ENCODE results near the gene TRAF2.

The TRAF2 gene

DNA sequence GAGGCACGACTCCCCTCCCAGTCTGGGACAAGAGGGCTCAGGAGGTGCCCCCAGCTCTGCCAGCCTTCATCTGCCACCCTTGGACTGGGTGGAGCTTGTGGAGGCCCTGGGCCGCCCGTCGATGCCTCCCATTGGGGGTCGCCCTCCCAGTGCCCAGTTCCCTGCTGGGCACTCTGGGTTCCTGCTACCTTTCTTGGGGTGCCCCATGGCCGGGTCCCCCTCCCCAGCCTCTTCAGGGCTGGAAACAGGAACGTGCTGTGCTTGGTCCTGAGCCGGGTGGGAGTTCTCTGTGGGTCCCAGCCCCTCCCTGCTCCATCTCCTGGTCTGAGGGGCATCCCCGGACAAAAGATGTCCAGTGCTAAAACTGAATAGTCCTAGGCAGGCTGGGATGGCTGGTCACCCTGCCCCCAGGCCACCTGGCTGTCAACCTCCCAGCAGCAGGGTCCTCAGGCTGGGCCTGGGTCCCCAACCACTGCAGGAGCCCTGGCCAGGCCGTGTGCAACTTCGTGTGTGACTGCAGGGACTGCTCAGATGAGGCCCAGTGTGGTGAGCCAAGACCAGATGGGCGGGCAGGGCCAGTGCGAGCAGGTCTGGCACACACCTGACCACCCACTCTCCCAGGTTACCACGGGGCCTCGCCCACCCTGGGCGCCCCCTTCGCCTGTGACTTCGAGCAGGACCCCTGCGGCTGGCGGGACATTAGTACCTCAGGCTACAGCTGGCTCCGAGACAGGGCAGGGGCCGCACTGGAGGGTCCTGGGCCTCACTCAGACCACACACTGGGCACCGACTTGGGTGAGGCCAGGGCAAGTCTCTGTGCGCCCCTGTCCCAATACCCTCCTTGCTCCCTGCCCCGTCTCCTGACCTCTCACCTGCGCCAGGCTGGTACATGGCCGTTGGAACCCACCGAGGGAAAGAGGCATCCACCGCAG, 33.4 kb upstream of the TRAF2 start:
- ATAC-seq: no peak
- TF ChIP-seq ZNF70 (CRISPR knock-in tag; IDR thresholded peaks at IDR 0.05) (no peak), SNAI2 (CRISPR knock-in tag; IDR thresholded peaks at IDR 0.05) (no peak), ZFP30 (CRISPR knock-in tag; IDR thresholded peaks at IDR 0.05) (no peak)

- ATAC-seq: no peak
- TF ChIP-seq ZNF8 (CRISPR knock-in tag; IDR thresholded peaks at IDR 0.05): no peak
- TF ChIP-seq ZC3H10 (CRISPR knock-in tag; IDR thresholded peaks at IDR 0.05): no peak
- TF ChIP-seq BACH2 (CRISPR knock-in tag; IDR thresholded peaks at IDR 0.05; ENCODE audit: borderline replicate concordance): no peak
- no peak for TF ChIP-seq TCF4 (CRISPR knock-in tag; IDR thresholded peaks at IDR 0.05; ENCODE audit: borderline replicate concordance)
- TF ChIP-seq POU6F1 (CRISPR knock-in tag; IDR thresholded peaks at IDR 0.05; ENCODE audit: borderline replicate concordance, low read depth): no peak
- TF ChIP-seq SNAI2 (CRISPR knock-in tag; IDR thresholded peaks at IDR 0.05): no peak
- TF ChIP-seq GLIS3 (CRISPR knock-in tag; IDR thresholded peaks at IDR 0.05): no peak
- TF ChIP-seq OSR1 (CRISPR knock-in tag; IDR thresholded peaks at IDR 0.05): no peak
- TF ChIP-seq ARNTL (CRISPR knock-in tag; IDR thresholded peaks at IDR 0.05; ENCODE audit: borderline replicate concordance, low read depth): no peak
- no peak for TF ChIP-seq ISL1 (CRISPR knock-in tag; IDR thresholded peaks at IDR 0.05)
- TF ChIP-seq ZNF70 (CRISPR knock-in tag; IDR thresholded peaks at IDR 0.05): no peak
- TF ChIP-seq ZFP3 (CRISPR knock-in tag; IDR thresholded peaks at IDR 0.05): no peak
- TF ChIP-seq, protein P1, sequence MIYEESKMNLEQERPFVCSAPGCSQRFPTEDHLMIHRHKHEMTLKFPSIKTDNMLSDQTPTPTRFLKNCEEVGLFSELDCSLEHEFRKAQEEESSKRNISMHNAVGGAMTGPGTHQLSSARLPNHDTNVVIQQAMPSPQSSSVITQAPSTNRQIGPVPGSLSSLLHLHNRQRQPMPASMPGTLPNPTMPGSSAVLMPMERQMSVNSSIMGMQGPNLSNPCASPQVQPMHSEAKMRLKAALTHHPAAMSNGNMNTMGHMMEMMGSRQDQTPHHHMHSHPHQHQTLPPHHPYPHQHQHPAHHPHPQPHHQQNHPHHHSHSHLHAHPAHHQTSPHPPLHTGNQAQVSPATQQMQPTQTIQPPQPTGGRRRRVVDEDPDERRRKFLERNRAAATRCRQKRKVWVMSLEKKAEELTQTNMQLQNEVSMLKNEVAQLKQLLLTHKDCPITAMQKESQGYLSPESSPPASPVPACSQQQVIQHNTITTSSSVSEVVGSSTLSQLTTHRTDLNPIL (CRISPR knock-in tag; IDR thresholded peaks at IDR 0.05; ENCODE audit: low read depth): no peak
- TF ChIP-seq ZFP30 (CRISPR knock-in tag; IDR thresholded peaks at IDR 0.05): no peak
- TF ChIP-seq ZNF565 (CRISPR knock-in tag; conservative IDR thresholded peaks at IDR 0.05; ENCODE audit: low read depth): no peak
- TF ChIP-seq CSDC2 (CRISPR knock-in tag; IDR thresholded peaks at IDR 0.05): no peak
- TF ChIP-seq, protein P2, sequence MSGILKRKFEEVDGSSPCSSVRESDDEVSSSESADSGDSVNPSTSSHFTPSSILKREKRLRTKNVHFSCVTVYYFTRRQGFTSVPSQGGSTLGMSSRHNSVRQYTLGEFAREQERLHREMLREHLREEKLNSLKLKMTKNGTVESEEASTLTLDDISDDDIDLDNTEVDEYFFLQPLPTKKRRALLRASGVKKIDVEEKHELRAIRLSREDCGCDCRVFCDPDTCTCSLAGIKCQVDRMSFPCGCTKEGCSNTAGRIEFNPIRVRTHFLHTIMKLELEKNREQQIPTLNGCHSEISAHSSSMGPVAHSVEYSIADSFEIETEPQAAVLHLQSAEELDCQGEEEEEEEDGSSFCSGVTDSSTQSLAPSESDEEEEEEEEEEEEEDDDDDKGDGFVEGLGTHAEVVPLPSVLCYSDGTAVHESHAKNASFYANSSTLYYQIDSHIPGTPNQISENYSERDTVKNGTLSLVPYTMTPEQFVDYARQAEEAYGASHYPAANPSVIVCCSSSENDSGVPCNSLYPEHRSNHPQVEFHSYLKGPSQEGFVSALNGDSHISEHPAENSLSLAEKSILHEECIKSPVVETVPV (CRISPR knock-in tag; IDR thresholded peaks at IDR 0.05): no peak
- TF ChIP-seq PATZ1 (CRISPR knock-in tag; IDR thresholded peaks at IDR 0.05; ENCODE audit: borderline replicate concordance): no peak
These were observed 32.7 kb upstream of the TRAF2 start for GRCh38 chr9:136853596-136854112.

GRCh38 chr9:136854113-136854841, 32.0 kb upstream of the TRAF2 start:
- ATAC-seq: no peak
- no peak for TF ChIP-seq TCF4 (CRISPR knock-in tag; IDR thresholded peaks at IDR 0.05; ENCODE audit: borderline replicate concordance)
- TF ChIP-seq ISL1 (CRISPR knock-in tag; IDR thresholded peaks at IDR 0.05): no peak
- no peak for TF ChIP-seq ZFP3 (CRISPR knock-in tag; IDR thresholded peaks at IDR 0.05)
- no peak for TF ChIP-seq OSR1 (CRISPR knock-in tag; IDR thresholded peaks at IDR 0.05)
- no peak for TF ChIP-seq ARNTL (CRISPR knock-in tag; IDR thresholded peaks at IDR 0.05; ENCODE audit: borderline replicate concordance, low read depth)
- no peak for TF ChIP-seq TOX (CRISPR knock-in tag; IDR thresholded peaks at IDR 0.05; ENCODE audit: borderline replicate concordance)
- no peak for TF ChIP-seq ESRRG (CRISPR knock-in tag; IDR thresholded peaks at IDR 0.05)
